Peyer's patch (tissue), 4 donors: Measurements from ENCODE around the gene RNU1-1.

Source experiments
- POLR2A ChIP-seq, 2 donors: fragments of 450-650 bp; IDR thresholded peaks; one replicate each; pipeline ENCODE4 v1.5.1; 2017; ENCODE audit warnings: antibody characterized with exemption in 2 of 2, mild to moderate bottlenecking in 2 of 2, moderate library complexity in 2 of 2
- TF ChIP-seq, protein P1 (sequence below), 6 experiments: fragments of 450-650 bp in 4 of 6; fragments of 200-600 bp in 2 of 6; sonication (generic) in 1 of 6; IDR thresholded peaks; one replicate each; pipeline ENCODE4 v1.5.1; 2017 to 2019; ENCODE audit warnings: antibody characterized with exemption in 6 of 6, mild to moderate bottlenecking in 3 of 6, moderate library complexity in 1 of 6

GRCh38 chr1:16474166-16474800 is 39.8 kb downstream of the RNU1-1 start:
- TF ChIP-seq, protein P1, sequence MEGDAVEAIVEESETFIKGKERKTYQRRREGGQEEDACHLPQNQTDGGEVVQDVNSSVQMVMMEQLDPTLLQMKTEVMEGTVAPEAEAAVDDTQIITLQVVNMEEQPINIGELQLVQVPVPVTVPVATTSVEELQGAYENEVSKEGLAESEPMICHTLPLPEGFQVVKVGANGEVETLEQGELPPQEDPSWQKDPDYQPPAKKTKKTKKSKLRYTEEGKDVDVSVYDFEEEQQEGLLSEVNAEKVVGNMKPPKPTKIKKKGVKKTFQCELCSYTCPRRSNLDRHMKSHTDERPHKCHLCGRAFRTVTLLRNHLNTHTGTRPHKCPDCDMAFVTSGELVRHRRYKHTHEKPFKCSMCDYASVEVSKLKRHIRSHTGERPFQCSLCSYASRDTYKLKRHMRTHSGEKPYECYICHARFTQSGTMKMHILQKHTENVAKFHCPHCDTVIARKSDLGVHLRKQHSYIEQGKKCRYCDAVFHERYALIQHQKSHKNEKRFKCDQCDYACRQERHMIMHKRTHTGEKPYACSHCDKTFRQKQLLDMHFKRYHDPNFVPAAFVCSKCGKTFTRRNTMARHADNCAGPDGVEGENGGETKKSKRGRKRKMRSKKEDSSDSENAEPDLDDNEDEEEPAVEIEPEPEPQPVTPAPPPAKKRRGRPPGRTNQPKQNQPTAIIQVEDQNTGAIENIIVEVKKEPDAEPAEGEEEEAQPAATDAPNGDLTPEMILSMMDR (IDR thresholded peaks at IDR 0.05) = no peak
- no peak for TF ChIP-seq POLR2A (IDR thresholded peaks at IDR 0.05)
